IMR-90 (cell line): ENCODE data around the gene CTBP2.

Experiments used
- CHD1 ChIP-seq: IDR thresholded peaks from 2 replicates; pipeline ENCODE4 v1.6.1; 2012; ENCODE audit warnings: low read depth, low read length, improper control_type of control experiment
- CTCF ChIP-seq: conservative IDR thresholded peaks from 2 replicates; pipeline ENCODE4 v1.5.1; 2012; ENCODE audit warnings: mild to moderate bottlenecking, low read depth, low read length, improper control_type of control experiment
- ELK1 ChIP-seq: fragments of 150-350 bp; IDR thresholded peaks from 2 replicates; pipeline ENCODE4 v1.6.1; 2016; ENCODE audit warnings: low read depth, mild to moderate bottlenecking, low read length, moderate library complexity, borderline replicate concordance
- MXI1 ChIP-seq: IDR thresholded peaks from 2 replicates; pipeline ENCODE4 v1.6.1; 2012; ENCODE audit warnings: low read depth, mild to moderate bottlenecking, low read length, moderate library complexity, borderline replicate concordance
- POLR2A ChIP-seq: IDR thresholded peaks from 2 replicates; pipeline ENCODE4 v1.6.1; 2012; ENCODE audit warnings: mild to moderate bottlenecking, low read depth, low read length
- RAD21 ChIP-seq: IDR thresholded peaks from 2 replicates; pipeline ENCODE4 v1.6.1; 2012; ENCODE audit warnings: low read length, improper control_type of control experiment
- RFX5 ChIP-seq: IDR thresholded peaks from 2 replicates; pipeline ENCODE4 v1.8.0; 2012; ENCODE audit warnings: low read depth, mild to moderate bottlenecking, low read length, moderate library complexity
- SMC3 ChIP-seq: fragments of 150-350 bp; IDR thresholded peaks from 2 replicates; pipeline ENCODE4 v1.6.1; 2016; ENCODE audit warnings: low read depth, mild to moderate bottlenecking, antibody characterized with exemption, low read length, moderate library complexity
- USF2 ChIP-seq: fragments of 150-350 bp; IDR thresholded peaks from 2 replicates; pipeline ENCODE4 v1.6.1; 2017; ENCODE audit warnings: mild to moderate bottlenecking, antibody characterized with exemption, low read length, low read depth

GRCh38 chr10:125025341-125025740, 135.0 kb downstream of the CTBP2 start:
- TF ChIP-seq CTCF (no peak), POLR2A (no peak), RAD21 (no peak), USF2 (no peak), MXI1 (no peak), RFX5 (no peak), ELK1 (no peak), SMC3 (no peak), CHD1 (no peak)
